Astrocyte (in vitro differentiated cells and primary cell): ENCODE data around the gene ERCC6L.

Experiments used
- CTCF ChIP-seq: IDR thresholded peaks from 2 replicates; pipeline ENCODE4 v1.5.1; 2011; ENCODE audit warnings: low read depth, mild to moderate bottlenecking, inconsistent platforms, low read length, moderate library complexity; ENCODE audit not compliant: insufficient read depth
- EZH2 ChIP-seq: IDR thresholded peaks from 2 replicates; pipeline ENCODE4 v1.6.1; 2012; ENCODE audit warnings: mild to moderate bottlenecking, low read length, inconsistent platforms; ENCODE audit not compliant: insufficient read depth

GRCh38 chrX:72254816-72255215 is 16.0 kb upstream of the ERCC6L start:
- TF ChIP-seq CTCF (no peak), EZH2 (no peak)
